Hepatocyte (in vitro differentiated cells): ENCODE results near the gene SIRT4. TPM values are rescaled to one million over a fixed set of nuclear protein-coding genes. Genes with fewer than 3 reads are reported as not detected.

Experiments
- DNase-seq: peaks from one replicate; pipeline ENCODE4 v3.0.0-alpha.2; 2016; ENCODE audit warnings: low spot score
- H2AFZ ChIP-seq: fragments of 200-600 bp; sonication (generic); 2 replicates; pipeline ENCODE4 v1.6.0; 2016; ENCODE audit warnings: antibody characterized with exemption, mild to moderate bottlenecking
- H3K27ac ChIP-seq: fragments of 200-600 bp; sonication (generic); 2 replicates; pipeline ENCODE4 v1.5.1; 2016; ENCODE audit warnings: mild to moderate bottlenecking
- H3K27me3 ChIP-seq: fragments of 200-600 bp; sonication (generic); 2 replicates; pipeline ENCODE4 v1.6.1; 2016
- H3K36me3 ChIP-seq: fragments of 200-600 bp; sonication (generic); replicated peaks from 2 replicates; pipeline ENCODE4 v1.5.1; 2016; ENCODE audit warnings: low read depth; ENCODE audit not compliant: insufficient read depth
- H3K4me1 ChIP-seq: fragments of 200-600 bp; sonication (generic); 2 replicates; pipeline ENCODE4 v1.5.1; 2016; ENCODE audit warnings: mild to moderate bottlenecking, moderate library complexity; ENCODE audit not compliant: insufficient read depth
- H3K4me2 ChIP-seq: fragments of 200-600 bp; sonication (generic); 2 replicates; pipeline ENCODE4 v1.6.0; 2016
- H3K4me3 ChIP-seq: fragments of 200-600 bp; sonication (generic); 2 replicates; pipeline ENCODE4 v1.5.1; 2016; ENCODE audit warnings: mild to moderate bottlenecking
- H3K79me2 ChIP-seq: fragments of 200-600 bp; sonication (generic); 2 replicates; pipeline ENCODE4 v1.6.0; 2017; ENCODE audit warnings: mild to moderate bottlenecking
- H3K9me2 ChIP-seq: fragments of 200-600 bp; sonication (generic); replicated peaks from 2 replicates; pipeline ENCODE4 v1.6.0; 2017; ENCODE audit warnings: mild to moderate bottlenecking; ENCODE audit not compliant: insufficient read depth
- H3K9me3 ChIP-seq: fragments of 200-600 bp; sonication (generic); 2 replicates; pipeline ENCODE4 v1.5.1; 2016; ENCODE audit warnings: low read depth, mild to moderate bottlenecking
- H4K20me1 ChIP-seq: fragments of 200-600 bp; sonication (generic); 2 replicates; pipeline ENCODE4 v1.6.0; 2016; ENCODE audit warnings: mild to moderate bottlenecking; ENCODE audit not compliant: insufficient read depth, poor library complexity, severe bottlenecking
- EZH2 ChIP-seq: fragments of 200-600 bp; sonication (generic); IDR thresholded peaks from 2 replicates; pipeline ENCODE4 v1.6.1; 2016; ENCODE audit warnings: antibody characterized with exemption, mild to moderate bottlenecking, borderline replicate concordance
- EZH2phosphoT487 ChIP-seq: fragments of 200-600 bp; sonication (generic); IDR thresholded peaks from one replicate; pipeline ENCODE4 v1.6.1; 2018; ENCODE audit warnings: antibody characterized with exemption, mild to moderate bottlenecking, low read depth, moderate library complexity; ENCODE audit not compliant: unreplicated experiment, severe bottlenecking
- WGBS: methylation state at CpG from one replicate; pipeline ENCODE4 v1.1.6; 2016; ENCODE audit warnings: low lambda C conversion rate; ENCODE audit errors: missing lambda C conversion rate; 5-methylcytosine and 5-hydroxymethylcytosine counted together
- polyA plus RNA-seq: library from polyadenylated mRNA; unstranded; fragments of >200 nt; fragmentation: Nextera tagmentation; extraction: Ambion mirVana; gene quantifications from 2 replicates; pipeline ENCODE4 v1.2.1, GENCODE V29; 2016
- total RNA-seq: library from RNA; depleted of rRNA; stranded (reverse); fragments of >200 nt; gene quantifications from 2 replicates; pipeline ENCODE4 v1.2.3, GENCODE V29; 2014
- TF ChIP-seq, protein P1 (sequence below): fragments of 200-600 bp; sonication (generic); IDR thresholded peaks from 2 replicates; pipeline ENCODE4 v1.5.1; 2016; ENCODE audit warnings: antibody characterized with exemption, mild to moderate bottlenecking; ENCODE audit not compliant: poor library complexity

The SIRT4 gene
- total and polyA plus RNA-seq, 2 experiments from 2014 or later = 3.9 to 5.5 TPM

DNA sequence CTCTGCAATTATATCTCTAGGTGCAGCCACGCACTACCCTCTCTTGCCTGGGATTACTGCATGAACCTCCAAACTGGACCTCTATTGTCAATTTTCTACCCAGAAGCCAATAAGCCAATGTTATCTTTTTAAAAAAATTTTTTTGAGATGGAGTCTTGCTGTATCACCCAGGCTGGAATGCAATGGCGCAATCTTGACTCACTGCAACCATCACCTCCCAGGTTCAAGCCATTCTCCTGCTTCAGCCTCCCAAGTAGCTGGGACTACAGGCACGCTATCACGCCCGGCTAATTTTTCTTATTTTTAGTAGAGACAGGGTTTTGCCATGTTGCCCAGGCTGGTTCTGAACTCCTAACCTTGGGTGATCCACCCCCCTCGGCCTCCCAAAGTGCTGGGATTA lies 25.4 kb upstream of the SIRT4 start:
- H3K9me3 ChIP-seq = no peaks in the 10 kb centered on the region
- 89% methylated on average over 6 of the region's 6 CpGs for WGBS
- no peaks in the 10 kb centered on the region for H3K79me2 ChIP-seq
- peak overlapping the region; percentile 73 for H3K27ac ChIP-seq
- no peak overlapping the region for H3K4me2 ChIP-seq
- peaks cover 4% of the 10 kb centered on the region for H3K4me1 ChIP-seq
- TF ChIP-seq EZH2phosphoT487 (no peak), EZH2 (no peak)
- TF ChIP-seq, protein P1, sequence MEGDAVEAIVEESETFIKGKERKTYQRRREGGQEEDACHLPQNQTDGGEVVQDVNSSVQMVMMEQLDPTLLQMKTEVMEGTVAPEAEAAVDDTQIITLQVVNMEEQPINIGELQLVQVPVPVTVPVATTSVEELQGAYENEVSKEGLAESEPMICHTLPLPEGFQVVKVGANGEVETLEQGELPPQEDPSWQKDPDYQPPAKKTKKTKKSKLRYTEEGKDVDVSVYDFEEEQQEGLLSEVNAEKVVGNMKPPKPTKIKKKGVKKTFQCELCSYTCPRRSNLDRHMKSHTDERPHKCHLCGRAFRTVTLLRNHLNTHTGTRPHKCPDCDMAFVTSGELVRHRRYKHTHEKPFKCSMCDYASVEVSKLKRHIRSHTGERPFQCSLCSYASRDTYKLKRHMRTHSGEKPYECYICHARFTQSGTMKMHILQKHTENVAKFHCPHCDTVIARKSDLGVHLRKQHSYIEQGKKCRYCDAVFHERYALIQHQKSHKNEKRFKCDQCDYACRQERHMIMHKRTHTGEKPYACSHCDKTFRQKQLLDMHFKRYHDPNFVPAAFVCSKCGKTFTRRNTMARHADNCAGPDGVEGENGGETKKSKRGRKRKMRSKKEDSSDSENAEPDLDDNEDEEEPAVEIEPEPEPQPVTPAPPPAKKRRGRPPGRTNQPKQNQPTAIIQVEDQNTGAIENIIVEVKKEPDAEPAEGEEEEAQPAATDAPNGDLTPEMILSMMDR = no peak
- H3K4me3 ChIP-seq = no peak overlapping the region
- no peaks in the 10 kb centered on the region for H4K20me1 ChIP-seq
- H2AFZ ChIP-seq = no peak overlapping the region
- H3K36me3 ChIP-seq = no peaks in the 10 kb centered on the region
- DNase-seq = no peak
- no peaks in the 10 kb centered on the region for H3K27me3 ChIP-seq
- H3K9me2 ChIP-seq = no peaks in the 10 kb centered on the region

DNA sequence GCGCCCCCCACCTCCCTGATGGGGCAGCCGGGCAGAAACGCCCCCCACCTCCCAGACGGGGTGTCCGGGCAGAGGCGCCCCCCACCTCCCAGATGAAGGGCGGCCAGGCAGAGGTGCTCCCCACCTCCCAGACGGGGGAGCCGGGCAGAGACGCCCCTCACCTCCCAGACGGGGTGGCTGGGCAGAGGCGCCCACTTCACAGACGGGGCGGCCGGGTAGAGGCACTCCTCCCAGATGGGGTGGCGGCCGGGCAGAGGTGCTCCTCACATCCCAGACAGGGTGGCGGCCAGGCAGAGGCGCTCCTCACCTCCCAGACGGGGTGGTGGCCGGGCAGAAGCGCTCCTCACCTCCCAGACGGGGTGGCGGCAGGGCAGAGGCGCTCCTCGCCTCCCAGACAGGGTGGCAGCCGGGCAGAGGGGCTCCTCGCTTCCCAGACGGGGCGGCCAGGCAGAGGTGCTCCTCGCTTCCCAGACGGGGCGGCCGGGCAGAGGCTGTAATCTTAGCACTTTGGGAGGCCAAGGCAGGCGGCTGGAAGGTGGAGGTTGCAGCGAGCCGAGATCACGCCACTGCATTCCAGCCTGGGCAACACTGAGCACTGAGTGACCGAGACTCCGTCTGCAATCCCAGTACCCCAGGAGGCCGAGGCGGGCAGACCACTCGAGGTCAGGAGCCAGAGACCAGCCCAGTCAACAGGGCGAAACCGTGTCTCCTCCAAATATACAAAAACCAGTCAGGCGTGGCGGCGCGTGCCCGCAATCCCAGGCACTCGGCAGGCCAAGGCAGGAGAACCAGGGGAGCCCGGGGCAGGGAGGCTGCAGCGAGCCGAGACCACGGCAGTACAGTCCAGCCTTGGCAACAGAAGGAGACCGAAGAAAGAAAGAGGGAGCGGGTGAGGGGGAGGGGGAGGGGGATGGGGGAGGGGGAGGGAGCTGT lies 23.7 kb upstream of the SIRT4 start:
- Histone ChIP-seq H3K9me2 (no peaks in the 10 kb centered on the region), H4K20me1 (no peaks in the 10 kb centered on the region), H3K36me3 (no peaks in the 10 kb centered on the region), H2AFZ (no peak overlapping the region), H3K27me3 (no peaks in the 10 kb centered on the region), H3K4me3 (no peak overlapping the region), H3K27ac (peak overlapping the region; percentile 63), H3K9me3 (no peaks in the 10 kb centered on the region), H3K4me1 (peaks cover 4% of the 10 kb centered on the region), H3K79me2 (no peaks in the 10 kb centered on the region), H3K4me2 (no peak overlapping the region)
- TF ChIP-seq EZH2phosphoT487 (no peak), EZH2 (no peak)
- TF ChIP-seq, protein P1 = no peak
- no peak for DNase-seq
- WGBS = 98% methylated on average over 45 of the region's 57 CpGs

DNA sequence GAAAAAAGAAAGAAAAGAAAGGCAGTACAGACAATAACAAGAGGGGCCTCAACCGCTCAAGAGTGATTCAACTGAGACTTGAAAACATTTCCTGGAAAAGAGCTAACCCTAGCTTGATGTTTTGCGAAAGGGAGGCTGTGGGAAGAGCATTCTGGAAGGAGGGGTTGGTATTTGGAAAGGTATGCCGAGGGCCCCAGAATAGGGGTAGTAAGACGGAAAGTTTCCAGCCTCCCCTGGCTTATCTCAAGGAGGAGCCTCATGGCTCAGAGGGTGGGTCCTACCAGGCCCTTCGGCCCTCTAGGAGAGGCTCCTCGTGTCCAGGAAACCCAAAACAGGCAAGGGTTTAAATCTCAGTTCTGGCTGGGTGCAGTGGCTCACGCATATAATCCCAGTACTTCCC lies 18.8 kb upstream of the SIRT4 start:
- H3K4me2 ChIP-seq = no peak overlapping the region
- H2AFZ ChIP-seq = no peak overlapping the region
- no peaks in the 10 kb centered on the region for H4K20me1 ChIP-seq
- H3K4me1 ChIP-seq = no peaks in the 10 kb centered on the region
- H3K27me3 ChIP-seq = no peaks in the 10 kb centered on the region
- TF ChIP-seq, protein P1 = no peak
- TF ChIP-seq EZH2 = no peak
- no peak for TF ChIP-seq EZH2phosphoT487
- H3K36me3 ChIP-seq = no peaks in the 10 kb centered on the region
- no peaks in the 10 kb centered on the region for H3K9me3 ChIP-seq
- no peaks in the 10 kb centered on the region for H3K9me2 ChIP-seq
- WGBS = 45% methylated on average over 7 of the region's 7 CpGs
- DNase-seq = peak; percentile 60
- peak overlapping the region; percentile 50 for H3K27ac ChIP-seq
- no peaks in the 10 kb centered on the region for H3K79me2 ChIP-seq
- no peak overlapping the region for H3K4me3 ChIP-seq
